Colonic mucosa (tissue), 4 donors: ENCODE measurements around the gene COL27A1. TPM values are rescaled to one million over a fixed set of nuclear protein-coding genes. Genes with fewer than 3 reads are reported as not detected.

Source experiments
- DNase-seq: peaks from one replicate; pipeline ENCODE4 v3.0.0-alpha.2; 2020
- H3K27ac ChIP-seq: fragments of 200-600 bp; one replicate; pipeline ENCODE4 v1.8.0; 2021
- H3K27me3 ChIP-seq: fragments of 200-600 bp; one replicate; pipeline ENCODE4 v1.8.0; 2021
- H3K36me3 ChIP-seq: fragments of 200-600 bp; one replicate; pipeline ENCODE4 v1.8.0; 2021
- H3K4me1 ChIP-seq: fragments of 200-600 bp; one replicate; pipeline ENCODE4 v1.8.0; 2021; ENCODE audit warnings: mild to moderate bottlenecking
- H3K4me3 ChIP-seq: fragments of 200-600 bp; one replicate; pipeline ENCODE4 v1.8.0; 2021
- H3K9ac ChIP-seq, 2 donors: one replicate each; pipeline ENCODE4 v1.7.0; 2013; ENCODE audit warnings: control low read depth in 2 of 2, low read depth in 2 of 2, low read length in 2 of 2
- H3K9me3 ChIP-seq: fragments of 200-600 bp; one replicate; pipeline ENCODE4 v1.8.0; 2021
- intact Hi-C: fragments of 100-400 bp; cut with DNase I; formaldehyde crosslinking; loops from one replicate; pipeline ENCODE4 v1.14.1; 2022
- total RNA-seq, 2 donors: library from RNA; stranded (reverse); fragmentation: NEBNext Ultra II Directional in 1 of 2; extraction: Animal tissue kit (Norgen Biotek cat#: 25700) in 1 of 2; gene quantifications; one replicate each; pipeline ENCODE4 v1.2.1, GENCODE V29; 2021
- TF ChIP-seq, protein P1 (sequence below): fragments of 200-600 bp; IDR thresholded peaks from one replicate; pipeline ENCODE4 v1.8.0; 2022; ENCODE audit warnings: antibody characterized with exemption, mild to moderate bottlenecking
- donor health status: healthy.
- donor health status: DM: no; HTN: no; CAD: no.
- donor health status: DM: no; HTN: no; CAD: no.

COL27A1 gene
- total RNA-seq, 2 donors from 2014 or later, result 2.9 to 4.2 TPM

DNA sequence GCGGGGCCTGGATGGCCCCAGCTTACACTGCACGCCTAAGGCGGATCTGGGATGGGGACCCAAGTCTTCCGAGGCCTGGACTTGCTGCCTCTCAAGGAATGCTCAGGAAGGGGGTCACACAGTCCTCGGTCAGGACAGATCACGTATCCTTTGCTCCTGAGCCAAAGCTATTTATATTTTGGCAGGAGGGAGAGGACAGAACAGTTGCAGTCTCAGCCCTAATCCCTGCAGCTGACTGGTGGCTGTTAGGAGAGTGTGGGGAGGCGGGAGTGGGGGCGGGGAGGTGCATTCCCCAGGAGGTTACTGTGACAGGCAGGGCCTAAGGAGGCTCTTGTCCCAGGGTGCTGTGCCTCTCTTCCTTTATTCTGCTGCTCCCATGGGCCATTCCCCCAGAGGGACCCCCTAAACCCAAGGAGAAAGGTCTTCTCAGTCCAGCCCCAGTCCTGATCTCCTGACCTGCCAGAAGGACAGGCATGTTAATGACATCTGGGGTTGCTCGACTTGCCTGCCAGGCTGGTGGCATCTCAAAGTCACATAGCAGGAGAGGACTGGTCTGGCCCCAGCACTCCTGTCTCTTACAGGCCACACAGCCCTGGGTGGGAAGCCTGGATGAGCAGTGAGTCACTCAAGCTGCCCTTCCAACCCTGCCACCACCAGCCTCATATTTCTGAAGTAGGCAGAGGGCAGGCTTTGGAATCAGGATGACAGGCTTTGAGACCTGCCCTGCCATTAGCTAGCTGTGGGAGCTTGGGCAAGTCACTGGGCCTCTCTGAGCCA lies 51.9 kb downstream of the COL27A1 start:
- Histone ChIP-seq H3K4me3 (no peak overlapping the region), H3K27ac (no peak overlapping the region), H3K36me3 (no peaks in the 10 kb centered on the region), H3K9ac (no peak overlapping the region), H3K4me1 (no peaks in the 10 kb centered on the region), H3K9me3 (no peaks in the 10 kb centered on the region), H3K27me3 (no peaks in the 10 kb centered on the region)
- DNase-seq, result no peak
- TF ChIP-seq, protein P1, sequence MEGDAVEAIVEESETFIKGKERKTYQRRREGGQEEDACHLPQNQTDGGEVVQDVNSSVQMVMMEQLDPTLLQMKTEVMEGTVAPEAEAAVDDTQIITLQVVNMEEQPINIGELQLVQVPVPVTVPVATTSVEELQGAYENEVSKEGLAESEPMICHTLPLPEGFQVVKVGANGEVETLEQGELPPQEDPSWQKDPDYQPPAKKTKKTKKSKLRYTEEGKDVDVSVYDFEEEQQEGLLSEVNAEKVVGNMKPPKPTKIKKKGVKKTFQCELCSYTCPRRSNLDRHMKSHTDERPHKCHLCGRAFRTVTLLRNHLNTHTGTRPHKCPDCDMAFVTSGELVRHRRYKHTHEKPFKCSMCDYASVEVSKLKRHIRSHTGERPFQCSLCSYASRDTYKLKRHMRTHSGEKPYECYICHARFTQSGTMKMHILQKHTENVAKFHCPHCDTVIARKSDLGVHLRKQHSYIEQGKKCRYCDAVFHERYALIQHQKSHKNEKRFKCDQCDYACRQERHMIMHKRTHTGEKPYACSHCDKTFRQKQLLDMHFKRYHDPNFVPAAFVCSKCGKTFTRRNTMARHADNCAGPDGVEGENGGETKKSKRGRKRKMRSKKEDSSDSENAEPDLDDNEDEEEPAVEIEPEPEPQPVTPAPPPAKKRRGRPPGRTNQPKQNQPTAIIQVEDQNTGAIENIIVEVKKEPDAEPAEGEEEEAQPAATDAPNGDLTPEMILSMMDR, result no peak
- intact Hi-C loops, result no loop called here

DNA sequence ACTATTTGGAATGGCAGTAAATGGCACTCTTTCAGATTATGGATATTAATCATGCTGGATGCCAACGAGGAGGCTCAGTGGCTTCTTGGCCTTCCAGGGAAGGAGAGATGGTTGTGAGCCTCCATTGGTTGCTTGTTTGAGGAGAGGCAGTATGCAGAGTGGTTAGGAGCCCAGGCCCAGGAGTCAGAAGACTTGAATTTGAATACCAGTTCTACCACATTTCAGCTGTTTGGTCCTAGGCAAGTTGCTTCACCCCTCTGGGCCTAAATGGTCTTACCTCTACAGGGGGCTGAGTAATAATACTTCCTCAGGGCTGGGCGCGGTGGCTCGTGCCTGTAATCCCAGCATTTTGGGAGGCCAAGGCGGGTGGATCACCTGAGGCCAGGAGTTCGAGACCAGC lies 52.5 kb downstream of the COL27A1 start:
- Histone ChIP-seq H3K27me3 (no peaks in the 10 kb centered on the region), H3K27ac (no peak overlapping the region), H3K9ac (no peak overlapping the region), H3K36me3 (no peaks in the 10 kb centered on the region), H3K9me3 (no peaks in the 10 kb centered on the region), H3K4me1 (no peaks in the 10 kb centered on the region), H3K4me3 (no peak overlapping the region)
- DNase-seq, result no peak
- intact Hi-C loops, result no loop called here
- TF ChIP-seq, protein P1, result no peak

DNA sequence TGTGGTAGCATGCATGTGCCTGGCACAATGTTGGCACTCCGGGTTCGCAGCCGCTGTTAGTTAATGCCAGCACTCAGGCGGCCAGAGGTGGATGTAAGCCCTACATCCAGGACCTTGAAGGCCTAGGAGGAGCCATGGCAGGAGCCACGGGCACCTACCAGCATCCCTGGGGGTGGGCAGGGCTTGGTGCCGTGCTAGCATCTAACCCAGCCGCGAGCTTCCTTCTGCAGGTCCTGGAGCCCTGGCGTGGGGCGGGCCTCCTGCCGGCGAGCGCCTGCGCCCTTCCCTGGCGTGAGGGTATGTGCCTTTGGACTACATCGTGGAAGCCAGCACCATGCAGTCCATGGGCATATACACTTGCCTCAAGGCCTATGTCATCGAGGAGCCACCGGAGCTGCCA lies 53.8 kb downstream of the COL27A1 start:
- H3K36me3 ChIP-seq, result no peaks in the 10 kb centered on the region
- intact Hi-C loops, result no loop called here
- TF ChIP-seq, protein P1, result no peak

DNA sequence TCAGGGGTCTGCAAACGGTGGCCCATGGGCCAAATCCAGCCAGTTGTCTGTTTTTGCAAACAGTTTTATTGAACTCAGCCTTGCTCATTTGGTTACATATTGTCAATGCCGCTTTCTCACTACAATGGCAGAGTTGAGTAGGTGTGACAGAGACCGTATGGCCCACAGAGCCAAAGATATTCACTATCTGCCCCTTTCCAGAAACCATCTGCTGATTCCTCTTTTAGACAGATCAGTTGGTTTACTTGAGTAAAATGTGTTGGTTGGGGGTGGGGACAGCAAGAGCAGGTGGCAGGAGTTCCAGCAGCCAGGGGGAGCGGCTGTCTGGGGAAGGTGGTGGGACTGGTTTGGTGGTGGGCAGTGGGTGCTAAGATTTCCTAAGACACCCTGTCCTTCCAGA lies 54.8 kb downstream of the COL27A1 start:
- DNase-seq, result no peak
- TF ChIP-seq, protein P1, result no peak
- no peaks in the 10 kb centered on the region for H3K9me3 ChIP-seq
- H3K4me1 ChIP-seq, result no peaks in the 10 kb centered on the region
- H3K27me3 ChIP-seq, result no peaks in the 10 kb centered on the region
- H3K36me3 ChIP-seq, result no peaks in the 10 kb centered on the region
- H3K27ac ChIP-seq, result no peak overlapping the region
- H3K4me3 ChIP-seq, result no peak overlapping the region
- no peak overlapping the region for H3K9ac ChIP-seq
- intact Hi-C loops, result no loop called here

More for the DNA sequence above, 53.8 kb downstream of the COL27A1 start:
- no peak for DNase-seq
- Histone ChIP-seq H3K4me3 (no peak overlapping the region), H3K27ac (no peak overlapping the region), H3K27me3 (no peaks in the 10 kb centered on the region), H3K9me3 (no peaks in the 10 kb centered on the region), H3K4me1 (no peaks in the 10 kb centered on the region), H3K9ac (no peak overlapping the region)

DNA sequence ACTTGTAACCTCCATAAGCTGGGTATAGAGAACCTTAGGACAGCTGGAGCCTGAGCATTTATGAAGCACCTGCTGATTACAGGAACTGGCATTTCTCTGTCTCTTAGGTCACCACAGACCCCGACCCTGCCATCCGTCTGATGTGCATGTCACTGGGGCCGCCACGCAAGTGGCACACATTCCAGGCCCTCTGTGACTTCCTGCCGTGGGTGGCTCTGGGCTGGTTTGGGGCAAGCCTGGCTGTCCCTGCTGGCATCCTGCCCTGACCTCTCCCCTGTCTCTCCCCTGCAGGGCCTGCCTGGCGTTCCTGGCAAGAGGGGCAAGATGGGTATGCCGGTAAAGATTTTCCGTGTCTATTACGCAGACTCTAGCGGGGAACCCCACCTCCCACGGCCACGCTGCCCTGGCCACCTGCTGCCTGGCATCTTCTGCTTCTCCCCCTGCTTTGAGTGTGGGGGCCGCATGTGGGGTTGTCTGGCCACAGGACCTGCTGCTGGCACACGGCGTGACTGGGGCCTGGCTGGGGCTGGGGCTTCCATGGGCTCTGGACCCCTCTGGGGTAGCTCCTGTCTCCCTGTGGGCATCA lies 55.4 kb downstream of the COL27A1 start:
- TF ChIP-seq, protein P1, result no peak
- Histone ChIP-seq H3K4me3 (no peak overlapping the region), H3K27me3 (no peaks in the 10 kb centered on the region), H3K4me1 (no peaks in the 10 kb centered on the region), H3K36me3 (no peaks in the 10 kb centered on the region), H3K9ac (no peak overlapping the region), H3K9me3 (no peaks in the 10 kb centered on the region), H3K27ac (no peak overlapping the region)
- intact Hi-C loops, result no loop called here
- DNase-seq, result no peak
